ENCODE measurements around the gene CDKN1C. TPM values are rescaled to one million over a fixed set of nuclear protein-coding genes. Genes with fewer than 3 reads are reported as not detected.
A peak's percentile ranks its signal among the peaks of the same experiment; 100 is the strongest.

Gene CDKN1C
- total RNA-seq, 1 experiment from 2014 or later: 15.4 TPM

GRCh38 chr11:2837096-2837601 lies 48.4 kb downstream of the CDKN1C start:
- Histone ChIP-seq H3K9ac (ENCODE audit: extremely low read depth, insufficient read length, low read length) (no peak overlapping the region), H4K20me1 (ENCODE audit: control insufficient read depth, insufficient read depth, insufficient read length) (no peaks in the 10 kb centered on the region), H3K27ac (ENCODE audit: insufficient read length, low read depth, low read length) (no peak overlapping the region), H4K8ac (replicated peaks; ENCODE audit: insufficient read length, low read depth, low read length) (no peak overlapping the region), H3K79me1 (ENCODE audit: insufficient read depth, low read depth, low read length, poor library complexity, severe bottlenecking) (no peaks in the 10 kb centered on the region), H3K4me1 (ENCODE audit: insufficient read depth, low read length) (no peaks in the 10 kb centered on the region), H2AK5ac (ENCODE audit: insufficient read length, low read length) (no peak overlapping the region), H3K27me3 (ENCODE audit: insufficient read depth, low read length) (no peaks in the 10 kb centered on the region; the same call in 1 of the 2 replicates), H3K18ac (ENCODE audit: insufficient read length, low read depth, low read length) (no peak overlapping the region), H2BK120ac (ENCODE audit: low read depth, low read length, poor library complexity, severe bottlenecking) (no peak overlapping the region), H3K14ac (ENCODE audit: insufficient read depth, low read length) (no peak overlapping the region), H2BK20ac (ENCODE audit: low read depth, low read length, poor library complexity, severe bottlenecking) (no peak overlapping the region), H3K56ac (ENCODE audit: insufficient read length, low read depth, low read length) (no peak overlapping the region), H2BK15ac (ENCODE audit: low read depth, low read length) (no peak overlapping the region), H3K23me2 (ENCODE audit: insufficient read length, low read depth, low read length, poor library complexity, severe bottlenecking) (no peaks in the 10 kb centered on the region), H2BK12ac (ENCODE audit: insufficient read length, low read depth, low read length) (no peak overlapping the region), H3T11ph (ENCODE audit: low read length) (no peak overlapping the region), H3K4ac (ENCODE audit: low read depth, low read length) (no peak overlapping the region), H3K4me2 (ENCODE audit: insufficient read depth, insufficient read length, low read length) (no peak overlapping the region), H3K23ac (ENCODE audit: insufficient read length, low read depth, low read length) (no peak overlapping the region), H4K91ac (ENCODE audit: insufficient read length, low read depth, low read length) (no peak overlapping the region), H2BK5ac (ENCODE audit: insufficient read length, low read length) (no peak overlapping the region), H3K9me3 (ENCODE audit: control insufficient read depth, low read depth, low read length) (no peaks in the 10 kb centered on the region), H4K5ac (ENCODE audit: insufficient read length, low read depth, low read length) (no peak overlapping the region), H2AFZ (ENCODE audit: low read length) (no peak overlapping the region), H3K79me2 (ENCODE audit: insufficient read depth, low read length) (no peaks in the 10 kb centered on the region)
- DNase-seq: peak; percentile 88
- no peak overlapping the region for H3K4me3 Mint-ChIP-seq
- no peaks in the 10 kb centered on the region for H3K36me3 Mint-ChIP-seq (ENCODE audit: insufficient read depth in 1 of 3, low read depth in 3 of 3)
- no peak overlapping the region for H3K27ac Mint-ChIP-seq
- H3K4me1 Mint-ChIP-seq: peaks cover 36 to 41% of the 10 kb centered on the region in 2 experiments
- no CpG with 5 or more reads among the region's 20 CpGs for WGBS (ENCODE audit: extremely low coverage, insufficient read length, low lambda C conversion rate)
- peak; percentile 32; the same call in 1 of the 3 replicates for TF ChIP-seq CTCF (conservative IDR thresholded peaks at IDR 0.05)
- peaks cover 71% of the 10 kb centered on the region for H3K27me3 Mint-ChIP-seq (ENCODE audit: low read depth)
- H3K9me3 Mint-ChIP-seq: no peaks in the 10 kb centered on the region
